Astrocyte (in vitro differentiated cells and primary cell): Measurements from ENCODE around the gene SCAMP5. TPM values are rescaled to one million over a fixed set of nuclear protein-coding genes. Genes with fewer than 3 reads are reported as not detected.

Experiments
- DNase-seq: peaks from one replicate; pipeline ENCODE4 v3.0.0-alpha.2; 2010; ENCODE audit warnings: low read depth
- FAIRE-seq: peaks from 2 replicates; lab custom pipeline; 2011; peaks lifted over from hg19 to GRCh38; lab: Jason Lieb, UNC
- H2AFZ ChIP-seq: 2 replicates; pipeline ENCODE4 v1.6.0; 2012; ENCODE audit warnings: low read depth, low read length, inconsistent platforms
- H3K27ac ChIP-seq: 2 replicates; pipeline ENCODE4 v1.5.1; 2011; ENCODE audit warnings: low read depth, low read length, inconsistent platforms
- H3K27me3 ChIP-seq: 2 replicates; pipeline ENCODE4 v1.6.0; 2011; ENCODE audit warnings: low read length, inconsistent platforms; ENCODE audit not compliant: insufficient read depth
- H3K36me3 ChIP-seq: 2 replicates; pipeline ENCODE4 v1.5.1; 2011; ENCODE audit warnings: low read length, inconsistent platforms; ENCODE audit not compliant: insufficient read depth
- H3K4me1 ChIP-seq: 2 replicates; pipeline ENCODE4 v1.5.1; 2011; ENCODE audit warnings: low read length, inconsistent platforms; ENCODE audit not compliant: insufficient read depth
- H3K4me2 ChIP-seq: 2 replicates; pipeline ENCODE4 v1.6.0; 2012; ENCODE audit warnings: low read length, inconsistent platforms
- H3K4me3 ChIP-seq: 2 replicates; pipeline ENCODE4 v1.5.1; 2011; ENCODE audit warnings: low read depth, mild to moderate bottlenecking, low read length, inconsistent platforms; ENCODE audit not compliant: insufficient read depth
- H3K79me2 ChIP-seq: 2 replicates; pipeline ENCODE4 v1.6.0; 2012; ENCODE audit warnings: mild to moderate bottlenecking, low read length, inconsistent platforms; ENCODE audit not compliant: insufficient read depth
- H3K9ac ChIP-seq: 2 replicates; pipeline ENCODE4 v1.6.0; 2012; ENCODE audit warnings: mild to moderate bottlenecking, low read length, inconsistent platforms
- H3K9me3 ChIP-seq: 2 replicates; pipeline ENCODE4 v1.5.1; 2012; ENCODE audit warnings: low read depth, mild to moderate bottlenecking, low read length, inconsistent platforms; ENCODE audit not compliant: insufficient read depth
- H4K20me1 ChIP-seq: 2 replicates; pipeline ENCODE4 v1.6.0; 2012; ENCODE audit warnings: low read length, inconsistent platforms; ENCODE audit not compliant: insufficient read depth
- H3K27ac Mint-ChIP-seq: one replicate; pipeline ENCODE4 v1.8.0; 2021; ENCODE audit warnings: mild to moderate bottlenecking, mixed read lengths; ENCODE audit not compliant: unreplicated experiment
- H3K27me3 Mint-ChIP-seq: one replicate; pipeline ENCODE4 v1.8.0; 2021; ENCODE audit warnings: low read depth, mixed read lengths; ENCODE audit not compliant: unreplicated experiment
- H3K36me3 Mint-ChIP-seq: one replicate; pipeline ENCODE4 v1.8.0; 2021; ENCODE audit warnings: low read depth, mixed read lengths; ENCODE audit not compliant: unreplicated experiment
- H3K4me1 Mint-ChIP-seq: one replicate; pipeline ENCODE4 v1.8.0; 2021; ENCODE audit warnings: low read depth, mixed read lengths; ENCODE audit not compliant: unreplicated experiment
- H3K4me3 Mint-ChIP-seq: one replicate; pipeline ENCODE4 v1.8.0; 2021; ENCODE audit warnings: mild to moderate bottlenecking, moderate library complexity, mixed read lengths; ENCODE audit not compliant: unreplicated experiment
- H3K9me3 Mint-ChIP-seq: one replicate; pipeline ENCODE4 v1.8.0; 2021; ENCODE audit warnings: mild to moderate bottlenecking, mixed read lengths; ENCODE audit not compliant: unreplicated experiment
- EZH2 ChIP-seq: IDR thresholded peaks from 2 replicates; pipeline ENCODE4 v1.6.1; 2012; ENCODE audit warnings: mild to moderate bottlenecking, low read length, inconsistent platforms; ENCODE audit not compliant: insufficient read depth
- total RNA-seq: library from RNA; stranded (reverse); gene quantifications from 2 replicates; pipeline ENCODE4 v1.2.1, GENCODE V29; 2021
- TF ChIP-seq, protein P1 (sequence below): IDR thresholded peaks from 2 replicates; pipeline ENCODE4 v1.5.1; 2011; ENCODE audit warnings: low read depth, mild to moderate bottlenecking, inconsistent platforms, low read length, moderate library complexity; ENCODE audit not compliant: insufficient read depth

The SCAMP5 gene
- total RNA-seq, 1 donor from 2014 or later: 18.7 TPM

GRCh38 chr15:75052972-75053747 lies 57.8 kb downstream of the SCAMP5 start:
- no peak overlapping the region for H3K9ac ChIP-seq
- H3K79me2 ChIP-seq: no peaks in the 10 kb centered on the region
- Mint-ChIP-seq H3K9me3 (peaks cover 7% of the 10 kb centered on the region), H3K27ac (no peak overlapping the region), H3K36me3 (peaks cover 10% of the 10 kb centered on the region), H3K4me3 (no peak overlapping the region), H3K4me1 (peaks cover 5% of the 10 kb centered on the region), H3K27me3 (peaks cover 2% of the 10 kb centered on the region)
- no peak overlapping the region for H2AFZ ChIP-seq
- H4K20me1 ChIP-seq: peaks cover 5% of the 10 kb centered on the region
- H3K9me3 ChIP-seq: no peaks in the 10 kb centered on the region
- H3K4me2 ChIP-seq: no peak overlapping the region
- no peak for FAIRE-seq
- H3K36me3 ChIP-seq: no peaks in the 10 kb centered on the region
- H3K4me3 ChIP-seq: no peak overlapping the region
- no peak for DNase-seq
- no peak for TF ChIP-seq EZH2
- TF ChIP-seq, protein P1, sequence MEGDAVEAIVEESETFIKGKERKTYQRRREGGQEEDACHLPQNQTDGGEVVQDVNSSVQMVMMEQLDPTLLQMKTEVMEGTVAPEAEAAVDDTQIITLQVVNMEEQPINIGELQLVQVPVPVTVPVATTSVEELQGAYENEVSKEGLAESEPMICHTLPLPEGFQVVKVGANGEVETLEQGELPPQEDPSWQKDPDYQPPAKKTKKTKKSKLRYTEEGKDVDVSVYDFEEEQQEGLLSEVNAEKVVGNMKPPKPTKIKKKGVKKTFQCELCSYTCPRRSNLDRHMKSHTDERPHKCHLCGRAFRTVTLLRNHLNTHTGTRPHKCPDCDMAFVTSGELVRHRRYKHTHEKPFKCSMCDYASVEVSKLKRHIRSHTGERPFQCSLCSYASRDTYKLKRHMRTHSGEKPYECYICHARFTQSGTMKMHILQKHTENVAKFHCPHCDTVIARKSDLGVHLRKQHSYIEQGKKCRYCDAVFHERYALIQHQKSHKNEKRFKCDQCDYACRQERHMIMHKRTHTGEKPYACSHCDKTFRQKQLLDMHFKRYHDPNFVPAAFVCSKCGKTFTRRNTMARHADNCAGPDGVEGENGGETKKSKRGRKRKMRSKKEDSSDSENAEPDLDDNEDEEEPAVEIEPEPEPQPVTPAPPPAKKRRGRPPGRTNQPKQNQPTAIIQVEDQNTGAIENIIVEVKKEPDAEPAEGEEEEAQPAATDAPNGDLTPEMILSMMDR: no peak
- no peak overlapping the region for H3K27ac ChIP-seq
- H3K27me3 ChIP-seq: no peaks in the 10 kb centered on the region
- H3K4me1 ChIP-seq: peaks cover 2% of the 10 kb centered on the region

- peaks cover 2% of the 10 kb centered on the region for H3K27me3 Mint-ChIP-seq
- no peak overlapping the region for H3K27ac ChIP-seq
- H3K27me3 ChIP-seq: no peaks in the 10 kb centered on the region
- peaks cover 10% of the 10 kb centered on the region for H3K4me1 Mint-ChIP-seq
- peaks cover 7% of the 10 kb centered on the region for H3K9me3 Mint-ChIP-seq
- no peaks in the 10 kb centered on the region for H4K20me1 ChIP-seq
- no peak overlapping the region for H3K27ac Mint-ChIP-seq
- no peak overlapping the region for H3K4me3 ChIP-seq
- H3K4me2 ChIP-seq: no peak overlapping the region
- DNase-seq (no peak), FAIRE-seq (no peak)
- H3K9ac ChIP-seq: no peak overlapping the region
- peaks cover 9% of the 10 kb centered on the region for H3K36me3 Mint-ChIP-seq
- H3K4me3 Mint-ChIP-seq: no peak overlapping the region
- no peak overlapping the region for H2AFZ ChIP-seq
- TF ChIP-seq EZH2: no peak
- TF ChIP-seq, protein P1: no peak
- H3K79me2 ChIP-seq: no peaks in the 10 kb centered on the region
- H3K4me1 ChIP-seq: peaks cover 7% of the 10 kb centered on the region
- no peaks in the 10 kb centered on the region for H3K36me3 ChIP-seq
- H3K9me3 ChIP-seq: no peaks in the 10 kb centered on the region
Observed at GRCh38 chr15:75053748-75054125, 58.4 kb downstream of the SCAMP5 start.
